Measurements from ENCODE around the gene SLC44A5.

SLC44A5 gene

DNA sequence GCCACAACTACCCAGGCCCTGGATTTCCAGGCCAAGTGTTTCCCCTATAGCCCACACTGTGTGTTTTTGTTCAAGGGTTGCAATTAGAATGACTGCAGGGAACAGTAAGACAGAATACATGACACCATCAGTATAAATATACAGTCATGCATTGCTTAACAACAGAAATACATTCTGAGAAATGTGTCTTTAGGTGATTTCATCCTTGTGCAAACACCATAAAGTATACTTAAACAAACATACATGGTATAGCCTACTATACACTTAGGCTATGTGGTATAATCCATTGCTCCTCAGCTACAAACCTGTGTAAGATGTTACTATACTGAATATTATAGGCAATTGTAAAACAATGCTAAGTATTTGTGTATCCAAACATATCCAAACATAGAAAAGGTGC is 7.5 kb upstream of the SLC44A5 start:
- no peak overlapping the region for H2AFZ ChIP-seq (ENCODE audit: low read length)
- TF ChIP-seq EZH2phosphoT487 (IDR thresholded peaks at IDR 0.05; ENCODE audit: borderline replicate concordance) = no peak
- TF ChIP-seq, protein P1, sequence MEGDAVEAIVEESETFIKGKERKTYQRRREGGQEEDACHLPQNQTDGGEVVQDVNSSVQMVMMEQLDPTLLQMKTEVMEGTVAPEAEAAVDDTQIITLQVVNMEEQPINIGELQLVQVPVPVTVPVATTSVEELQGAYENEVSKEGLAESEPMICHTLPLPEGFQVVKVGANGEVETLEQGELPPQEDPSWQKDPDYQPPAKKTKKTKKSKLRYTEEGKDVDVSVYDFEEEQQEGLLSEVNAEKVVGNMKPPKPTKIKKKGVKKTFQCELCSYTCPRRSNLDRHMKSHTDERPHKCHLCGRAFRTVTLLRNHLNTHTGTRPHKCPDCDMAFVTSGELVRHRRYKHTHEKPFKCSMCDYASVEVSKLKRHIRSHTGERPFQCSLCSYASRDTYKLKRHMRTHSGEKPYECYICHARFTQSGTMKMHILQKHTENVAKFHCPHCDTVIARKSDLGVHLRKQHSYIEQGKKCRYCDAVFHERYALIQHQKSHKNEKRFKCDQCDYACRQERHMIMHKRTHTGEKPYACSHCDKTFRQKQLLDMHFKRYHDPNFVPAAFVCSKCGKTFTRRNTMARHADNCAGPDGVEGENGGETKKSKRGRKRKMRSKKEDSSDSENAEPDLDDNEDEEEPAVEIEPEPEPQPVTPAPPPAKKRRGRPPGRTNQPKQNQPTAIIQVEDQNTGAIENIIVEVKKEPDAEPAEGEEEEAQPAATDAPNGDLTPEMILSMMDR (conservative IDR thresholded peaks at IDR 0.05; ENCODE audit: low read length) = no peak
- H3F3A ChIP-seq (ENCODE audit: low read depth) = no peaks in the 10 kb centered on the region
- H3K9me3 ChIP-seq (ENCODE audit: insufficient read depth, low read depth, low read length) = no peaks in the 10 kb centered on the region
- no peaks in the 10 kb centered on the region for H3K27me3 ChIP-seq (ENCODE audit: insufficient read depth, low read length, poor library complexity, severe bottlenecking)
- H3K9ac ChIP-seq (ENCODE audit: low read depth, low read length, poor library complexity, severe bottlenecking) = no peak overlapping the region
- H3K4me1 ChIP-seq (ENCODE audit: insufficient read depth, low read length, poor library complexity, severe bottlenecking) = peaks cover 5% of the 10 kb centered on the region
- H3K9me2 ChIP-seq (replicated peaks; ENCODE audit: low read depth, low read length) = no peaks in the 10 kb centered on the region
- H3K79me2 ChIP-seq (ENCODE audit: insufficient read depth, low read length) = no peaks in the 10 kb centered on the region
- H3K4me2 ChIP-seq (ENCODE audit: low read depth, low read length, poor library complexity, severe bottlenecking) = no peak overlapping the region
- no peak overlapping the region for H3K4me3 ChIP-seq (ENCODE audit: low read length, poor library complexity, severe bottlenecking)
- H3K36me3 ChIP-seq (ENCODE audit: insufficient read depth, low read length) = no peaks in the 10 kb centered on the region
- no peaks in the 10 kb centered on the region for H4K20me1 ChIP-seq (ENCODE audit: insufficient read depth, low read length, poor library complexity, severe bottlenecking)

DNA sequence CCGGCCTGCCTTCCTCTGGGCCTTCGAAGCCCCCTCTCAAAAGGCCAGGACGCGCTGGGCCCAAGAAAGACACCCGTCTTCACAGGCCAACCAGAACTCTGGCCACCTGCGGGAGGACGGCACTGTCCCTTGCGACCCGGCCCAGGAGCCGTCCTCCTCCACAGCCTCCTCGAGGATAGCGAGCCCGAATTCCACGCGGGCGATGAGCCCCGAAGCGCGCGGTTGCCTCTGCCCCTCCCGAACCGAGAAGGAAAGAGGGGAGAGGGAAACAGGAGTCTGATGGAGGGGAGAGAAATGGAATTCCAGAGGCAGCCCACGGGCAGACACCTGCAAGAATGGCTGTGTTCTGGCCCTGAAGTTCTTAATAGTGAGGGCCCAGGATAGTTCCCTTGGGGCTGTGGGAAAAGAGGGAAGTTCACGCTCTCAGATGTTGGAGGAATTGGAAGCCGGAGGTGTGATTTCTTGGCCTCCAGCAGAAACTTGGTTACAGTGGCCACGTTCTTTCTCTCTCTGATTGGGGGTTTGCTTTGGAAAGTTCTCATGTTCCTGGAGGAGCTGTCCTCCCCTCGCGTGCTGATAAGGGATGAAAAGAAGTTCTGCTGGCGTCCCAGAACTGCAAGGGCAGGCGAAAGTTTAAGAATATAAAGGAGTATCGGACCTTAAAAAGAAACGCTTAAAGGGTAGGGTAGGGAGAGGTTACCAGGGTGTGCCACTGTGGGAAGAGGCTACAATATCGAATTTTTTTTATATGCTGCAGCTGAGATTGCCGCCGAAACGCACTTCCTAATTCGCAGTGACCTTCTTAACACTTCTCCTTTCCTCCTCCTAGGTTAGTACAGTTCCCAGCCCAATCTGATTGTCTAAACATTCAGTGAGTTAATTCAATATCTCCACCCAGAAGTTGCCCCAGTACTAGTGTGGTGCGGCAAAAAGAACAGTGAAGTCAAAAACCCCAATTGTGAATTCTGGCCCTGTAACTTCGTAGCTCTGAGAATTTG is 5.8 kb upstream of the SLC44A5 start:
- no peaks in the 10 kb centered on the region for H4K20me1 ChIP-seq (ENCODE audit: insufficient read depth, low read length, poor library complexity, severe bottlenecking)
- no peaks in the 10 kb centered on the region for H3K79me2 ChIP-seq (ENCODE audit: insufficient read depth, low read length)
- no peak overlapping the region for H3K4me3 ChIP-seq (ENCODE audit: low read length, poor library complexity, severe bottlenecking)
- H3K4me2 ChIP-seq (ENCODE audit: low read depth, low read length, poor library complexity, severe bottlenecking) = no peak overlapping the region
- H3K9me3 ChIP-seq (ENCODE audit: insufficient read depth, low read depth, low read length) = no peaks in the 10 kb centered on the region
- H3K27me3 ChIP-seq (ENCODE audit: insufficient read depth, low read length, poor library complexity, severe bottlenecking) = no peaks in the 10 kb centered on the region
- H3K9ac ChIP-seq (ENCODE audit: low read depth, low read length, poor library complexity, severe bottlenecking) = no peak overlapping the region
- H2AFZ ChIP-seq (ENCODE audit: low read length) = no peak overlapping the region; the same call in 1 of the 2 replicates
- no peaks in the 10 kb centered on the region for H3F3A ChIP-seq (ENCODE audit: low read depth)
- peaks cover 5% of the 10 kb centered on the region for H3K4me1 ChIP-seq (ENCODE audit: insufficient read depth, low read length, poor library complexity, severe bottlenecking)
- no peaks in the 10 kb centered on the region for H3K36me3 ChIP-seq (ENCODE audit: insufficient read depth, low read length)
- TF ChIP-seq, protein P1 (conservative IDR thresholded peaks at IDR 0.05; ENCODE audit: low read length) = no peak
- no peak for TF ChIP-seq EZH2phosphoT487 (IDR thresholded peaks at IDR 0.05; ENCODE audit: borderline replicate concordance)
- H3K9me2 ChIP-seq (replicated peaks; ENCODE audit: low read depth, low read length) = no peaks in the 10 kb centered on the region

DNA sequence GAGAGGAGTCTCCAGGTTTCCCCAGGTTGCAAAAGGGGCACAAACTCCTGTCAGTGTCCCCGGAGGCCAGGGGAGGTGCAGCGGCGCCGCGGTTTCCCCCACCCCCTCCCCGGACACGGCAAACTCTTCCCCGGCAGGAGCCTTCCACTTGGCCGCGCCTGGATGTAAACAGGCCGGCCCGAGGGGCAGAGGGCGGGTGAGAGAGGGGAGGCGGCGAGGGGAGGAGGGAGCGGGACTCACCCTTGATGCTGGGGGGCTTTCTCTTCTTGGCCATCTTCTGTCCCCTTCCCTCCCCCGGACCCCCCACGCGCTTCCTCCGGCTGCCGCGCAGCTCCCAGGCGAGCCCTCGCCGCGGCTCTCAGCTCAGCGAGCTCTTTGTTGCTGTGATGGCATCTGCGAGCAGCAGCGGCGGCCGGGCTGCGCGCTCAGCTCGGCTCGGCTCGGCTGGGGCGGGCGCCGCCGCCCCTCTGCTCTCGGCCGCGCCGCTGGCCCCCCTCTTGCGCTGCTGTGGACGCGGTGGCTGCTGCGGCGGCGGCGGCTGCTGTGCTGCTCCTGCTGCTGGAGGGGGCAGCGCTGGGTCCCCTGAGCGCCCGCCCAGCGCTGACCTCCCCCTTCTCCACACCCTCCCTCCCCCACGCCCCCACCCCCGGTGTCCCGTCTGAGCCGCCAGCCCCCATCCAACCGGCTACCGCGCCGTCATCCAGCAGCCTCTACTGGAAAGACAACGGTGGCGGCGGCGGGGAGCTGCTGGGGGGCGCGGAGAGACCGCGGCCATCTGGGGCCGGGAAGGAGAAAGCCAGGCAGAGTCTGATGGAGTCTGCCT is 4.9 kb upstream of the SLC44A5 start:
- no peaks in the 10 kb centered on the region for H3K79me2 ChIP-seq (ENCODE audit: insufficient read depth, low read length)
- no peaks in the 10 kb centered on the region for H3K36me3 ChIP-seq (ENCODE audit: insufficient read depth, low read length)
- no peaks in the 10 kb centered on the region for H3K9me2 ChIP-seq (replicated peaks; ENCODE audit: low read depth, low read length)
- peak overlapping the region; percentile 99 for H2AFZ ChIP-seq (ENCODE audit: low read length)
- H3K9me3 ChIP-seq (ENCODE audit: insufficient read depth, low read depth, low read length) = no peaks in the 10 kb centered on the region
- H3K27me3 ChIP-seq (ENCODE audit: insufficient read depth, low read length, poor library complexity, severe bottlenecking) = no peaks in the 10 kb centered on the region
- H3F3A ChIP-seq (ENCODE audit: low read depth) = no peaks in the 10 kb centered on the region
- no peaks in the 10 kb centered on the region for H4K20me1 ChIP-seq (ENCODE audit: insufficient read depth, low read length, poor library complexity, severe bottlenecking)
- peak overlapping the region; percentile 96 for H3K4me2 ChIP-seq (ENCODE audit: low read depth, low read length, poor library complexity, severe bottlenecking)
- TF ChIP-seq, protein P1 (conservative IDR thresholded peaks at IDR 0.05; ENCODE audit: low read length) = no peak
- no peak for TF ChIP-seq EZH2phosphoT487 (IDR thresholded peaks at IDR 0.05; ENCODE audit: borderline replicate concordance)
- peaks cover 5% of the 10 kb centered on the region for H3K4me1 ChIP-seq (ENCODE audit: insufficient read depth, low read length, poor library complexity, severe bottlenecking)
- peak overlapping the region; percentile 84 for H3K4me3 ChIP-seq (ENCODE audit: low read length, poor library complexity, severe bottlenecking)
- peak overlapping the region; percentile 67 for H3K9ac ChIP-seq (ENCODE audit: low read depth, low read length, poor library complexity, severe bottlenecking)
